ENCODE results near the gene UFSP1. TPM values are rescaled to one million over a fixed set of nuclear protein-coding genes. Genes with fewer than 3 reads are reported as not detected.

Gene UFSP1
- total RNA-seq, 1 donor: 5.6 TPM

DNA sequence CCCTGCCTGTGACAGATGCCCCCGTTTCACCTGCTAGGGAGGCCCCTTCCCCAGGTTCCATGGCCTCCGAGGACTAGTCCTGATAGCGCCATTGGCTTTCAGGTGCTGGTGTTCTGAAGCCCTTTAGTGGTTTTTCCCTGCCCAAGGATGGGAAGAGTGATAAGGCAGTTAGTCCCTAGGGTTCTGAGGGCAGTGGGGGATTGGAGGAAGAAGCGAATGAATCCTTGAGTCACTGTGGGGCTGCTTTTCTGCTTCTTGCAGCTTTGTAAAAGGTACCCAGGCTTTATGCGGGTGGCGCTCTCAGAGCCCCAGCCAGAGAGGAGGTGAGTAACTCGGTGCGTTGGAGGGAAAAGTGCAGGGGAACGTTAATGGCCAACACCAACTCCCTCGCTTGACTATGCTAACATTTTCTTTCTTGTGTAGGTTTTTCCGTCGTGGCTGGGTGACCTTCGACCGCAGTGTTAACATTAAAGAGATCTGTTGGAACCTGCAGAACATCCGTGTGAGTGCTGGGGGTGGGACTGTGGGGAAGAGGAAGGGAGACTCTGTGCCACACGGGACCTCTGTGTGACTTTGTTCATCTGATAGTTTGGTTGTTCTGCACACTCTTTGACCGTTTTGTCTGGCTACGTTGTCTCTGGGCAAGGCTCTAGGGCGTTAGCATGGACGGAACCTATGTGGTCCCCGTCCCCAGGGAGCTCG is 3.9 kb downstream of the UFSP1 start:
- DNase-seq (ENCODE audit: low read depth): no peak
- H3K4me3 ChIP-seq (ENCODE audit: low read depth, low read length): no peak overlapping the region
- TF ChIP-seq, protein P1, sequence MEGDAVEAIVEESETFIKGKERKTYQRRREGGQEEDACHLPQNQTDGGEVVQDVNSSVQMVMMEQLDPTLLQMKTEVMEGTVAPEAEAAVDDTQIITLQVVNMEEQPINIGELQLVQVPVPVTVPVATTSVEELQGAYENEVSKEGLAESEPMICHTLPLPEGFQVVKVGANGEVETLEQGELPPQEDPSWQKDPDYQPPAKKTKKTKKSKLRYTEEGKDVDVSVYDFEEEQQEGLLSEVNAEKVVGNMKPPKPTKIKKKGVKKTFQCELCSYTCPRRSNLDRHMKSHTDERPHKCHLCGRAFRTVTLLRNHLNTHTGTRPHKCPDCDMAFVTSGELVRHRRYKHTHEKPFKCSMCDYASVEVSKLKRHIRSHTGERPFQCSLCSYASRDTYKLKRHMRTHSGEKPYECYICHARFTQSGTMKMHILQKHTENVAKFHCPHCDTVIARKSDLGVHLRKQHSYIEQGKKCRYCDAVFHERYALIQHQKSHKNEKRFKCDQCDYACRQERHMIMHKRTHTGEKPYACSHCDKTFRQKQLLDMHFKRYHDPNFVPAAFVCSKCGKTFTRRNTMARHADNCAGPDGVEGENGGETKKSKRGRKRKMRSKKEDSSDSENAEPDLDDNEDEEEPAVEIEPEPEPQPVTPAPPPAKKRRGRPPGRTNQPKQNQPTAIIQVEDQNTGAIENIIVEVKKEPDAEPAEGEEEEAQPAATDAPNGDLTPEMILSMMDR (IDR thresholded peaks at IDR 0.05; ENCODE audit: insufficient read depth, low read depth, low read length): no peak

- DNase-seq (ENCODE audit: low read depth): no peak
- TF ChIP-seq, protein P1 (IDR thresholded peaks at IDR 0.05; ENCODE audit: insufficient read depth, low read depth, low read length): no peak
- H3K4me3 ChIP-seq (ENCODE audit: low read depth, low read length): no peak overlapping the region
These were observed 4.6 kb downstream of the UFSP1 start for GRCh38 chr7:100884736-100885439.

GRCh38 chr7:100882785-100883526 is 6.6 kb downstream of the UFSP1 start:
- TF ChIP-seq, protein P1 (IDR thresholded peaks at IDR 0.05; ENCODE audit: insufficient read depth, low read depth, low read length): no peak
- no peak overlapping the region for H3K4me3 ChIP-seq (ENCODE audit: low read depth, low read length)
- DNase-seq (ENCODE audit: low read depth): no peak

DNA sequence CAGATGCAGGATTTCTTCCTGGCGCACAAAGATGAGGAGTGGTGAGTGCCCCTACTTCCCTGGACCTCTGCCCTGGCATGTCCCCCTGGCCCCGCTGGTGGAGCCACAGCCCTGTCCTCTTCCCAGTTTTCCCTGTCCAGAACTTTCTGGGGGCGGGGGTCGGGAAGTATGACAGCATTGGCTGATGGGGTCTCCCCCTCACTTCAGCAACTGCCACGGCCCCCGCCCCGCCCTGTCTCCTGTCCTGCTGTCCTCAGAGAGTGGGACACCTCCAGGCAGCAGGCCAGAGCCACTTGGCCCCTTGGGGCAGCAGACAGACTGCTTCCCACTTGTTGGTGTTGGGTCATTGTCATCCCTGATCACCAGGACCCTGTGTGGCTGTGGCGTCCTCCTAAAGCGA is 7.3 kb downstream of the UFSP1 start:
- H3K4me3 ChIP-seq (ENCODE audit: low read depth, low read length): no peak overlapping the region
- TF ChIP-seq, protein P1 (IDR thresholded peaks at IDR 0.05; ENCODE audit: insufficient read depth, low read depth, low read length): no peak
- no peak for DNase-seq (ENCODE audit: low read depth)

DNA sequence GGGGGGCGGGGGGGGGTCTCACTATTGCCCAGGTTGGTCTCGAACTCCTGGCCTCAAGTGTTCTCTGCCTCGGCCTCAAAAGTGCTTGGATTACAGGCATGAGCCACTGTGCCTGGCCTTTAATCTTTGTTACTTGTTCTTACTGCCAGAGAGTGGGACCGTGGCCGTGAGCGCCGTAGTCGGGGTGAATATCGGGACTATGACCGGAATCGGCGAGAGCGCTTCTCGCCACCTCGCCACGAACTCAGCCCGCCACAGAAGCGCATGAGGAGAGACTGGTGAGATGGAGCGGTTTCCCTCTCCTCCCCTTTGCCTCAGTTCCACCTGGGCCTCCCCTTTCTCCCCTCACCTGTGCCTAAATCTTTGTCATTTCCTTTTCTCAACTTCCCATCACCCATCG is 8.4 kb downstream of the UFSP1 start:
- DNase-seq (ENCODE audit: low read depth): no peak
- H3K4me3 ChIP-seq (ENCODE audit: low read depth, low read length): no peak overlapping the region
- TF ChIP-seq, protein P1 (IDR thresholded peaks at IDR 0.05; ENCODE audit: insufficient read depth, low read depth, low read length): no peak

- TF ChIP-seq, protein P1 (IDR thresholded peaks at IDR 0.05; ENCODE audit: insufficient read depth, low read depth, low read length): no peak
- DNase-seq (ENCODE audit: low read depth): no peak
- no peak overlapping the region for H3K4me3 ChIP-seq (ENCODE audit: low read depth, low read length)
These were observed 8.9 kb downstream of the UFSP1 start for GRCh38 chr7:100880645-100881044.
